HUES48 (cell line): ENCODE measurements around the gene RNF19B.

ENCODE experiments used
- H3K27ac ChIP-seq: one replicate; pipeline ENCODE4 v1.7.0; 2013; ENCODE audit warnings: low read depth, low read length, inconsistent platforms
- H3K27me3 ChIP-seq: 2 replicates; pipeline ENCODE4 v1.6.1; 2013; ENCODE audit warnings: mild to moderate bottlenecking, low read length; ENCODE audit not compliant: control insufficient read depth, insufficient read depth
- H3K36me3 ChIP-seq: 2 replicates; pipeline ENCODE4 v1.6.1; 2013; ENCODE audit warnings: low read length; ENCODE audit not compliant: control insufficient read depth, insufficient read depth
- H3K4me1 ChIP-seq: 2 replicates; pipeline ENCODE4 v1.6.1; 2013; ENCODE audit warnings: mild to moderate bottlenecking, low read length; ENCODE audit not compliant: control insufficient read depth, insufficient read depth
- H3K4me3 ChIP-seq: 2 replicates; pipeline ENCODE4 v1.5.1; 2013; ENCODE audit warnings: mild to moderate bottlenecking, low read depth, low read length
- H3K9ac ChIP-seq: 2 replicates; pipeline ENCODE4 v1.6.1; 2013; ENCODE audit warnings: mild to moderate bottlenecking, low read depth, low read length, moderate library complexity
- H3K9me3 ChIP-seq: 2 replicates; pipeline ENCODE4 v1.6.1; 2013; ENCODE audit warnings: low read length; ENCODE audit not compliant: control insufficient read depth, insufficient read depth

Gene RNF19B

DNA sequence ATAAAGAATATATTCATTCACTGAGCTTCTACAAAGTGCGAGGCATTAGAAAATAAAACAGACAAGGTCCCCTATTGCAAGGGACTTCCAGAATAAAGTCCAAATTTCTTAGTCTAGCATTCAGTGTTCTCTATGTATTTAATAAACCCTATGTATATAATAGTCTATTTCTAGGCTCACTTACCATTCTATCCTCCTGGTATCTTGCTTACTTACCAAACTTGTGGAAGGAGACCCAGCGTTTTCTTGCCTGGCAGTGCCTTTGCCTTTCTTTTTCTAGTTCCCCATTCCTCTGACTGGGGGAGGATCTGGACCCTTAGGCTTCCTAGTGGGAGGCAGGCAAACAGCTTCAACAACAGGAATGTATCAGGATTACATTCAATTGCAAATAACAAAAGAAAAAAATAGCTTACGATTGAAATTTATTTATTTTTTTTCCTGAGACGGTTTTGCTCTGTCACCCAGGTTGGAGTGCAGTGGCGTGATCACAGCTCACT is 690 bp upstream of the RNF19B start:
- Histone ChIP-seq H3K27ac (peak overlapping the region; percentile 87), H3K4me1 (peaks cover 20% of the 10 kb centered on the region), H3K4me3 (peak overlapping the region; percentile 77), H3K36me3 (no peaks in the 10 kb centered on the region), H3K27me3 (peaks cover 23% of the 10 kb centered on the region; the same call in 1 of the 2 replicates), H3K9me3 (no peaks in the 10 kb centered on the region), H3K9ac (no peak overlapping the region)

DNA sequence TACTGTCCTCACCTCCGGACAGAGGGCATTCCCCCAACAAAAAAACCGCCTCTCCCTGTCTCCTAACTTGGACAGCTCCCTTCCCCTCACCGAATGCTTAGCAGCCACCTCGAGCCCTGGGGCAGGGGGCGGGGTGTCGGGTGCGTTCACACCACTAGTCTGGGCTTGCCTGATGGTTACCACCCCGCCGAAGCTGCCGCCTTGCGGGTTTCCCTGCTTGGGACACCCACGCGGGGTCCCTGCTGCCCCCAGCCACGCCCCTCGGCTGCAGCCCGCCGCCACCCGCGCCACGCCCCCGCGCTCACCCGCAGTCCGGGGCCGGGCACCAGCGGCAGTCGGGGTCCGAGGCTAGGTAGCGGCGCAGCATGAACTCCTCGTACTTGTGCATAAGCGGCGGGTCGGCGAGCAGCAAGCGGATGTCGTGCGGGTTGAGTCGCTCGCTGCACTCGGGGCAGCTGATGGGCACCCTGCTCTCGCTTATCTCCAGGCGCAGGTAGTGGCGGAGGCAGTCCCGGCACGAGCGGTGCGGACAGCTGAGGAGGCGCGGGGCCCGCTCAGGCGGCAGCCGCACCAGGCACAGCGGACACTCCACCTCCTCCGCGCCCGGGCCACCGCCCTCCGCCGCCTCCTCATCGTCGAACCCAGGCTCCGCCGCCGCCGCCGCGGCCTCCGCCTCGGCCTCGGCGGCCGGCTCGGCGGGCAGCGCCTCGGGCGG is 706 bp downstream of the RNF19B start:
- Histone ChIP-seq H3K9ac (no peak overlapping the region), H3K27me3 (peaks cover 23% of the 10 kb centered on the region; the same call in 1 of the 2 replicates), H3K4me1 (peaks cover 20% of the 10 kb centered on the region), H3K4me3 (peak overlapping the region; percentile 77), H3K36me3 (no peaks in the 10 kb centered on the region), H3K27ac (peak overlapping the region; percentile 21), H3K9me3 (no peaks in the 10 kb centered on the region)

DNA sequence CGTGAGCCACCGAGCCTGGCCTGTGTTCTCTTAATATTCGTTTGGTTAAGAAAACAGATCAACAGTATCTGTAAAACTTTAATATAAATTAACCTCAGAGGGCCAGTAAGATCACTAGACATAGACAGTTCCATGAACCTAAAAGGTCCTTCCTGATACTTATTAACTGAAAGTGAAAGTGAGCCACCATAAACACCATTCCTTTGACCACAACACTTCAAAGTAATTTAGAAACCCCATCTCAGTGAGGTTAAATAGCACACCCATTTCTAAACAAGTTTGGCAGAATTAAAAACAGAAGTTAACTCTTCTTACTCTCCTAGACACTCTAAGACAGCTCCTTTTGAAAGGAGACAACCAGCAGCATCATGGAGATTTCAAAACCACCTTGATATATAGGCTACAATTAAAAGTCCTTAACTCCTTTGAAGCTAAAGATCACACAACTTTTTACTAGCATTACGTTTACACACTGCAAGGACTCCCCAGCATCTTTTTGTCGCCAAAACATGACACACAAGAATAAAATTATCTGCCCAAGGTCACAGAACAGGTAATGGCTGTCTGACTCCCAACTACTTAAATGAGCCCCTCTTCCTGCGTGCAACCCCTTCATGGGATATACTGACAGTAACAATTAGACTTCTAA is 2.2 kb downstream of the RNF19B start:
- Histone ChIP-seq H3K36me3 (no peaks in the 10 kb centered on the region), H3K9ac (no peak overlapping the region)

DNA sequence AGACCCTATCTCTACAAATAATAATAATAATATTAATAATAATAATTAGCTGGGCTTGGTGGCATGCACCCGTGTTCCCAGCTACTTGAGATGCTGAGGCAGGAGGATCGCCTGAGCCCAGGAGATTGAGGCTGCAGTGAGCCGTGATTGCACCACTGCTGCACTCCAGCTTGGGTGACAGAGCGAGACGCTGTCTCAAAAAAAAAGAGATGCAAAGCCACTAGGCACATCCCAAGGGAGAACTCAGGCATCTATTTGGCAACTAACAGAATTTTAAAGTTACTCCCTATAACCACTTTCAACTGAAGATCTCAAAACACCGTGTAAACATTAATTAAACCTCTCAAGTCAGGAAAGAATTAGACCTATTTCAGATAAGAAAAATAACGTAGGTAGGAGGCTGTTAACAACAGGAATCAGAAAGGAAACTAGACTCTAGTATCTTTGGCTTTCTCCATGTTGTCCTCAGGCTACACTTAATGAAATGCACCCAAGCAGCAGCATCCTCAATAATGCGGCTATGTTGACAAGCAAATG is 3.7 kb downstream of the RNF19B start:
- Histone ChIP-seq H3K36me3 (no peaks in the 10 kb centered on the region), H3K4me1 (peaks cover 20% of the 10 kb centered on the region), H3K9ac (no peak overlapping the region), H3K27ac (no peak overlapping the region), H3K9me3 (no peaks in the 10 kb centered on the region), H3K4me3 (no peak overlapping the region), H3K27me3 (0 out of 2 replicates have a peak, but pooled peaks cover 3% of the 10 kb centered on the region)

More for the DNA sequence above, 2.2 kb downstream of the RNF19B start:
- H3K4me3 ChIP-seq, result no peak overlapping the region; the same call in 1 of the 2 replicates
- H3K27me3 ChIP-seq, result peaks cover 11% of the 10 kb centered on the region; the same call in 1 of the 2 replicates
- H3K9me3 ChIP-seq, result no peaks in the 10 kb centered on the region
- H3K4me1 ChIP-seq, result peaks cover 20% of the 10 kb centered on the region
- H3K27ac ChIP-seq, result no peak overlapping the region

DNA sequence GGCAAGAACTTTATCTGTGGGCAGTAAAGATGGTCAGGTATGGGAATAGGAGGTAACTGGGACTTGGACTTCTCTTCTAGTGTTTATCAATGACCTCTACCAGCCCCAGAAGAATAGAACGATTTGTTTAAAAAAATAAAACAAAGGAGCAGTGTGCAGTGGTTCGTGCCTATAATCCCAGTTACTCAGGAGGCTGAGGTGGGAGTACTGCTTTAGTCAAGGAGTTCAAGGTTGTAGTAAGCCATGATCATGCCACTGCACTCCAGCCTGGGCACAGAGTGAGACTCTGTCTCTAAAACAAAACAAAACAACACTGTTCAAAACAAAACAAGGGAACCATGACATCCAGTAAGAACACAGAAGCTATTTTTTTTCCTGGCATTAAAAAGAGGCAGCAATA is 4.3 kb downstream of the RNF19B start:
- no peaks in the 10 kb centered on the region for H3K36me3 ChIP-seq
- H3K4me3 ChIP-seq, result no peak overlapping the region
- H3K4me1 ChIP-seq, result peaks cover 16% of the 10 kb centered on the region
- 0 out of 2 replicates have a peak, but pooled peaks cover 3% of the 10 kb centered on the region for H3K27me3 ChIP-seq
- no peaks in the 10 kb centered on the region for H3K9me3 ChIP-seq
- no peak overlapping the region for H3K27ac ChIP-seq
- no peak overlapping the region for H3K9ac ChIP-seq

DNA sequence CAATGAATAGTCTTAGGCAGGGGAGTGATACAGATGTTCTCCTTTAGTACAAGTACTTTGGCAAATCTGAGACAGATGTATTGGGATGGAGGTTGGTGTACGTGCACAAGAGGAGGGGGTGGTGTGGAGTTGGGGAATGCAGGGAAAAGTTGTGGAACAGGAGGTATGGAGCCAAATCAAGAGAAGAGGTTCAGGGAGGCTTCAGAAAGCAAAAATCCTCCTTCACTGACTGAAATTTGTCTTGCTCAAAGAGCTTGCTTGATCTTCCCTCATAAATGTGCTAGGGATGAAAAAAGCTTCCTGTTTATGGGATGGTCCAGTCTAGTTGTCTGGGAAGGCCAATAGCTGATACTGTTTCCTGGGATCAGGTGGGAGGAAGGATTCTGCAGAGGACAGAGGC is 5.8 kb downstream of the RNF19B start:
- Histone ChIP-seq H3K4me1 (0 out of 2 replicates have a peak, but pooled peaks cover 10% of the 10 kb centered on the region), H3K36me3 (no peaks in the 10 kb centered on the region), H3K27ac (no peak overlapping the region), H3K4me3 (no peak overlapping the region), H3K27me3 (0 out of 2 replicates have a peak, but pooled peaks cover 3% of the 10 kb centered on the region), H3K9ac (no peak overlapping the region), H3K9me3 (no peaks in the 10 kb centered on the region)

DNA sequence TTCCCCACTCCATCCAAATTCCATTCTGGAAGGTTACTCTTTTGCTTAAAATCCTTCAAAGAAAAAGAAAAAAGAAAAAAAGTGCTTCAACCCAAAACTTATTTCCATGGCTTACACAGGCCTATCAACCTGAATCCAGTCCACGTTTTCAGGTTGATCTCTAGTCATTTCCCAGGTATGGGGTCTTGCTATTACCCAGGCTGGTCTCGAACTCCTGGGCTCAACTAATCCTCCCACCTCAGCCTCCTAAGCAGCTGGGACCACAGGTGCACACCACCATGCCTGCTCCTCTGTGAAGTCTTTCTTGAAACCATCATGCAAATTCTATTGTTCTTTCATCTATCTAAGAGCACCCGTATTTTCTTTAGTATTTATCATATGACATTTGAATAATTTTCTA is 7.6 kb downstream of the RNF19B start:
- H3K27me3 ChIP-seq, result no peaks in the 10 kb centered on the region
- no peak overlapping the region for H3K9ac ChIP-seq
- H3K4me1 ChIP-seq, result 0 out of 2 replicates have a peak, but pooled peaks cover 3% of the 10 kb centered on the region
- H3K27ac ChIP-seq, result no peak overlapping the region
- H3K36me3 ChIP-seq, result no peaks in the 10 kb centered on the region
- H3K9me3 ChIP-seq, result no peaks in the 10 kb centered on the region
- no peak overlapping the region for H3K4me3 ChIP-seq

DNA sequence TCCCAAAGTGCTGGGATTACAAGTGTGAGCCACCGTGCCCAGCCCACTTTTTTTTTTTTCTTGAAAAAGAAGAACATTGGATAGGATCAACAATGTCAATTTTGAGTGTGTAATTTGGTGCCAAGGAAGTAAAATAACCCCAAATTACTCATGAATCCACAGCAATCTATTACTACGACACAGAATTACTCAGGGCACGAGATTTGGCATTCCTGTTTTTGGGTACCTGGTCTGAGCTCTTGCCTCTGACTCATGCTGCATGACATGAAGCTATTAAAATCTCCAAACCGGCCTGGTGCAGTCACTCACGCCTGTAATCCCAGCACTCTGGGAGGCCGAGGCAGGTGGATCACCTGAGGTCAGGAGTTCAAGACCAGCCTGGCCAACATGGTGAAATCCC is 10.4 kb downstream of the RNF19B start:
- H3K4me1 ChIP-seq, result no peaks in the 10 kb centered on the region
- no peaks in the 10 kb centered on the region for H3K9me3 ChIP-seq
- no peaks in the 10 kb centered on the region for H3K27me3 ChIP-seq
- H3K9ac ChIP-seq, result no peak overlapping the region
- peaks cover 4% of the 10 kb centered on the region; the same call in 1 of the 2 replicates for H3K36me3 ChIP-seq
- no peak overlapping the region for H3K27ac ChIP-seq
- no peak overlapping the region for H3K4me3 ChIP-seq

DNA sequence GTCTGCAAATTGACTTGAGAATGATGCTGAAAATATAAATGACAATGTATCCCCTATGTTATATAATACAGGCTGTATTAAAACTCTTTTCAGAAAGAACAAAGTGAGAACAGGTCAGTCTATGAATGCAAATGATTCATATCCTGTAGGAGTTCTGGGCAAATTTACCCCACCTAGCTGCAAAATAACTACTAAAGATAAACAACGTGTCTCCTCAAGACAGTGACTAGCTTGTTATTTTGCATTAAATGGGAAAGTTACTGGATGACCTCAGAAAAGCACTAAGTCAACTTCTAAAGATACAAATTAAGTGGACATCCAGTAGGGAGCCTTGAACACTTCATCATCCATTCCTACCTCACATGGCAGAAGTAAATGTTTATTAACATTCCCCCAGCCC is 11.1 kb downstream of the RNF19B start:
- no peaks in the 10 kb centered on the region for H3K27me3 ChIP-seq
- H3K4me1 ChIP-seq, result no peaks in the 10 kb centered on the region
- H3K27ac ChIP-seq, result no peak overlapping the region
- no peak overlapping the region for H3K9ac ChIP-seq
- no peaks in the 10 kb centered on the region for H3K9me3 ChIP-seq
- H3K4me3 ChIP-seq, result no peak overlapping the region
- H3K36me3 ChIP-seq, result peaks cover 4% of the 10 kb centered on the region; the same call in 1 of the 2 replicates

DNA sequence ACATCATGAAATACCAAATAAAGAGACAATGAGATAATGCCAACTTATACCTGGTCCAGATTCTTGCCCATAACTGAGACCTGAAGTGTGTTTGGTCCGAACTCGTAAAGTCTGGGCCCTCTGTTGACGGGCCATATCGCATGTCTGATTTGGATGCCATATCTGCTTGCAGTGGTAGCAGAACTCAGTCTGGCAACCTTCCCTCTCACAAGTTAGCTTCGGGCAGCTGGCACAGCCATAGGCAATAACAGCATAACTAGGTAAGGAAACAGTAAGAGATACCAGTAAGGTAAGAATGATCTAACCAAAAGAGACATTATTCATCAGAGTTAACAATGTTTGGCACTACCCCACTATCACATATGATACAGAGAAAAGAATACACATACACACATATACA is 15.1 kb downstream of the RNF19B start:
- H3K27me3 ChIP-seq, result no peaks in the 10 kb centered on the region
- H3K27ac ChIP-seq, result no peak overlapping the region
- H3K4me3 ChIP-seq, result no peak overlapping the region
- no peaks in the 10 kb centered on the region for H3K9me3 ChIP-seq
- no peaks in the 10 kb centered on the region for H3K4me1 ChIP-seq
- no peak overlapping the region for H3K9ac ChIP-seq
- peaks cover 33% of the 10 kb centered on the region for H3K36me3 ChIP-seq

DNA sequence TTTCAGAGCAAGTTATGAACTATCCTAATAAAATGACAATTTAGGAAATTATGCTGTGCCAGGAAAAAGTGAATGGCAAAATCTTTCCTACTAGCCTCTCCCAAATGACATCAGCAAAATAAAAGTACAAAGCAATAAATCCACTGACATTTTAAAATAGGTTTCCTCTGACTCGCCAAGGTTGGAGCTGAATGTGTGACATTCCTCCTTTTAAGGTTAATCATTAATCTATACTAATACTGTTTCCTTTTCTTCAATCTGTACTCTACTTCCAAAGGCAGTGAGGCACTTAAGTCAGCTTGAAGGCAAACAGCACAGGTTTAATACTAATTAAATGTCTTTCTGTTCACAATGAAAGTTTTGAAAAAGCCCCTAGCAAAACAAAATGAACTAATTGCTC is 15.7 kb downstream of the RNF19B start:
- Histone ChIP-seq H3K4me3 (no peak overlapping the region), H3K27me3 (no peaks in the 10 kb centered on the region), H3K4me1 (no peaks in the 10 kb centered on the region), H3K27ac (no peak overlapping the region), H3K9ac (no peak overlapping the region), H3K36me3 (peaks cover 39% of the 10 kb centered on the region), H3K9me3 (no peaks in the 10 kb centered on the region)
